ENCODE data around the gene ACSBG1.
A peak's percentile ranks its signal among the peaks of the same experiment; 100 is the strongest.
"Not testable (repeated sequence)": the region's sequence is repeated elsewhere in the genome, so short reads cannot be mapped to it uniquely, and the experiment has no call there.

ACSBG1 gene

GRCh38 chr15:78162038-78162437, 72.3 kb downstream of the ACSBG1 start:
- peak; percentile 55 to 60 for DNase-seq

DNA sequence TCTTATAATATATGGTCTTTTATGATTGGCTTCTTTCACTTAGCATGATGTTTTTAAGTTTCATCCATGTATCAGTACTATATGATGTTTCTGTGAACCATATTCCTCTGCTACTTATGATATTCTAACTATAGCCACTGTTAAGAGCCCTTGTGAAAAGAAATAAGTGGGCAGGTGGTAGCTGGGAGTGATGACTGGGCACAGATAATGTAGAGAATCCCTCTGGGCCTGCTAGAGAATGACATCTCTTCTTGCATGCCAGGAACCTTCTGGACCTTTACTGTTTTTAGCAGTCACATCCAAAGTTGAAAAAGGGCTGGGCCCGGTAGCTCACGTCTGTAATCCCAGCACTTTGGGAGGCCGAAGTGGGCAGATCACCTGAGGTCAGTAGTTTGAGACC, 75.0 kb downstream of the ACSBG1 start:
- no peak for DNase-seq

DNA sequence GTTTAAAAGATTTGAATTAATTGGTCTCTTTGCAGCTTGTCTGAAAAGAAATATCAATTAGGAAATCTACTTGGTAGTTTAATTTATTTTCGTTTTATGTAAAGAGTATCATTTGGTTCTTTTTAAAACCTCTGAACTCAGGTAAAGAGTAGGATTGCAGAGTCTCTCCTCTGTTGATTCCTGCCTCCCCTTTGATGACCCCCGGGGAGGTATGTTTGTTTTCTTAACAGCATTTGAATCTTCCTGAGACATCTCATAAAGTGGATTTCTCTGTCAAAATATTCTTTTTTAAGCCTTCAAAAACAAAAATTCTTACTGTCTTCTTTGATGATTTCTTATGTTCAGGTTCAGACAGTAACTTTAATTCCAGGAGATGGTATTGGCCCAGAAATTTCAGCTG, 77.2 kb downstream of the ACSBG1 start:
- no peak for DNase-seq

DNA sequence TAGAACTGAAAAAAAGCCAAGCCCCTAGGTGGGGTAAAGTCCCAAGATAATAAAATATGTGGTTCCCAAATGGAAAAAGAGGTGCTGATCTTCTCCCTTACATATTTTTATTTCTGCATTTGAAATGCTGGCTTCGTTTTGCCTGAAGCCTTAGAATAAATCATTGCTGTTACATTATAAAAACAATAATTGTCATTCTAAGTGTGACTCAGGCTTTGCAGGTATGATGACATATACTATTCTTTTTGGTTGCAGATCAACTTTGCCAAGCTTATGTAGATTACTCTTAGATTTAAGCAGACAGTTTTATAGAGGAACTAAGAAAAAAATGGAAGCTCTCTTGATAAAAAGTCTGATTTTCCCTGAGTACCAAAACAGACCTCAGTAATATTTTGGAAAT, 77.7 kb downstream of the ACSBG1 start:
- DNase-seq = no peak

DNA sequence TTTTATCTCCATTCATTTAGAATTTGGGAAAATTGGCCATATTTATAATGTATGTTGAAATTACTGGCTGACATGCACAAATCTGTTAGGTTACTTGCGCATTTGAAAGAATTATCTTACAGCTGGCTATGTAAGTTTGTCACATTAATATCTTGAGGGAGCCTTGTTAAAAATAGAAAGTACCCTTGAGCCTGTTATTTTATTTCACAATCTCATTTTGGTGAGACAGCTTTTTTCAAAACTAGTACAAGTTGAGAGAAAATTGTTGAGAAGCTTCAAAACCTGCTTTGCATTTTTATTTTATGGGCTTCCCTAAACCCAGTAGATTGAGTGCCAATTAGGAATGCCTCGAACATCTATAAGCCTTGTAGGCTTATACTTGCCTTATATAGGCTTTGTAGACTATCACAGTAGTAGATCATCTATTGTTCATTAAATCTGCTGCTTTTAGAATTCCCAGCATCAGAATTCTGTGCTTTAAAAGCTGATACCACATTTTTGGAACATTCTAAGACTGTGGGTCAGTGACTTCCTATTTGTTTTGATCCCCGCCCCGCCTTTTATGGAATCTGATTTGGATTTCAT, 78.9 kb downstream of the ACSBG1 start:
- no peak for DNase-seq

GRCh38 chr15:78154955-78155354, 79.4 kb downstream of the ACSBG1 start:
- DNase-seq = no peak

DNA sequence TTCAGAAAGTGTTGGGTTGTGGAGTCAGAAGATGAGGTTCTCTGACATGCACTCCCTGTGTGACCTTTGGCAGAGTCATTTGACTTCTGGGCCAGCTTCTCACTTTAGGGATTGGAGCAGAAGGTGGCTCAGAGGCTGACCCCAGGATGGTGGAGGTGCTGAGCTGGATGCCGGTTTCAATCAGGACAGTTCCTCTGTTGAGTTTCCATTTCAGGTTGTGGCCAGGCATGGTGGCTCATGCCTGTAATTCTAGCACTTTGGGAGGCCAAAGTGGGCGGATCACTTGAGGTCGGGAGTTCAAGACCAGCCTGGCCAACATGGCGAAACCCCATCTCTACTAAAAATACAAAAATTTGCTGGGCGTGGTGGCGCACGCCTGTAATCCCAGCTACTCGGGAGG, 83.3 kb downstream of the ACSBG1 start:
- not testable (repeated sequence) for DNase-seq

DNA sequence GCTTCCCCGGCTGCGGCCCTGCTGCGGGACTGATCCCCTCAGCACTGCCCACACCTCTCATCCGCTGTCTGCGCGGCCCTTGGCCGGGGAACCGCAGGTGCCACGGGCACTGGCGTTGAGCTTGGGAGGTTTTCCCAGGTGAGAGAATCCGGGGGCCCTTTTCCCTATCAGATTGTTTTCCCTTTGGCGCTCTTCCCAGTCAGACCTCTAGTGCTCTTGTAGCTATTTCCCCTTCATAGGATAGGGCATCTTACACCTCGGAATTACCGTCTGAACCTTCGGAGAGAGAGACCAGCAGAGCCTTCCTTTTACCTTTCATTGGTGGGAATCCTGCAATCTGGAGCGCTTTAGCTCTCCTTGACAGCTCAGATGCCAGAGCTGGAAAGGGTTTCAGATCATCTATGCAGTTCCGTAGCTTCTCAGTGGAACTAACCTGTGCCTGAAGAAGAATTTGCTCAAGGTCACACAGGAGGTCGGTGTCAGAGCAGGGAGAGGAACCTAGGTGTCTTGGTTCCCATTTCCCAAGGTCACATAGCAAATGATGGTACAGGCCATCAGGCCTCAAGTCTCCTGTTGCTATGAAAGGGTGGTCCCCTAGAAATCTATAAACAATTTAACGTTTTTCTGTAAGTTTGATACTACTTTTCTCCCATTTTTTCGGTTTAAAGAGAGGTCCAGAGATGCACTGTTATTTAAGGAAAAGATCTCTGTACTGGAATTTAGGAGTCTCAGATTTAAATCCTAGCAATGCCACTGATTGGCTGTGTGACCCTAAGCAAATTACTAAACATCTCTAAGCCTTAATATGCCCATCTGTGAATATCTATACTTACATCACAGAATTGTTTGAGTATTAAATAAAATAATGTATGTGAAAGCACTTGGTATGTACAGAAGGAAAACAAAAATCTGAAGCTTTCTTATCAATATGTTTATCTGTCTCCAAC, 84.3 kb downstream of the ACSBG1 start:
- no peak for DNase-seq

- DNase-seq = peak; percentile 100
These were observed 85.1 kb downstream of the ACSBG1 start, which contains the start of gene IDH3A for GRCh38 chr15:78149068-78149804. IDH3A (plus strand) TSS chr15:78149362; CDS start chr15:78149404, 42 bp downstream.

DNA sequence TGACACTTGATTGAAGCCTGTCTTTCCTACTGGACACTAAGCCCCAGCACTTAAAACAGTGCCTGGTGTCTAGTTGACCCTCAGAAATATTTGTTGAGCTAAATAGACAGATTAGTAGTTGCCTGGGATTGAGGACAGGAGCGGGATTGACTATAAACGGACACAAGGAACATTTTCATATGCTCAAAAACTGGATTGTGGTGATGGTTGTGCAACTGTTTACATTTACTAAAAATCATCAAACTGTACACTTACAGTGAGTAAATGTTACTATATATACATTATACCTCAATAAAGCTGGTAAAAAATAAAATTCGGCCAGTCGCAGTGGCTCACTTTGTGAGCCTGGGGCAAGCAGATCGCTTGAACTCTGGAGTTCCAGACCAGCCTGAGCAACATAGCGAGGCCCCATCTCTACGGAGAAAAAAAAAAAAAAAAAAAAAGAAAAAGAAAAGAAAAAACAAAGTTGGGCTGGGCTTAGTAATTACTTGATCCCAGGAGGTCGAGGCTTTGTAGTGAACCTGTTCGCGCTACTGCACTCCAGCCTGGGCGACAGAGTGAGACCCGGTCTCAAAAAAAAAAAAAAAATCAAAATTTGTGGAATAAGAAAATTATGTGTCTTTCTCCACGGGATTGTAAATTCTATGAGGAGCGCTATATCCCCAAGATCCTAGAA, 85.8 kb downstream of the ACSBG1 start:
- no peak for DNase-seq

DNA sequence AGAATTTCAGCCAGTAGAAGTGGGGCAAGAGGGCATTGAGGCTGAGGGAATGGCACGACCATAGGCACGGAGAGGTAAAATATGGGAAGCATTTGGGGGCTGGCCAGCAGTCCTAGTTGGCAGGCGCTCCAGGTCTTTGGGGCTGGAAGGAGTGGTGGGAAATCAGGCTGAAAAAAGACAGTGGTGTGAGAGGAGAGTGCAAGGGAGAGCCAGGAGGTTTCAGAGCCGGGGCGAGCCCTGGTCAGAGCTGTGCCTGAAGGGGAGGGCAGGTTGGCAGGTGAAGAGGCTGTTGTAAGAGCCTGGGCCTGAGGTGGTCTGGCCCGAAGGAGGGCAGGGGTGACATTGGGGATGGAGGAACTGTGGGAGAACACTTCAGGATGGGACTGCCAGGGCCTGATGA, 86.8 kb downstream of the ACSBG1 start:
- DNase-seq = no peak

DNA sequence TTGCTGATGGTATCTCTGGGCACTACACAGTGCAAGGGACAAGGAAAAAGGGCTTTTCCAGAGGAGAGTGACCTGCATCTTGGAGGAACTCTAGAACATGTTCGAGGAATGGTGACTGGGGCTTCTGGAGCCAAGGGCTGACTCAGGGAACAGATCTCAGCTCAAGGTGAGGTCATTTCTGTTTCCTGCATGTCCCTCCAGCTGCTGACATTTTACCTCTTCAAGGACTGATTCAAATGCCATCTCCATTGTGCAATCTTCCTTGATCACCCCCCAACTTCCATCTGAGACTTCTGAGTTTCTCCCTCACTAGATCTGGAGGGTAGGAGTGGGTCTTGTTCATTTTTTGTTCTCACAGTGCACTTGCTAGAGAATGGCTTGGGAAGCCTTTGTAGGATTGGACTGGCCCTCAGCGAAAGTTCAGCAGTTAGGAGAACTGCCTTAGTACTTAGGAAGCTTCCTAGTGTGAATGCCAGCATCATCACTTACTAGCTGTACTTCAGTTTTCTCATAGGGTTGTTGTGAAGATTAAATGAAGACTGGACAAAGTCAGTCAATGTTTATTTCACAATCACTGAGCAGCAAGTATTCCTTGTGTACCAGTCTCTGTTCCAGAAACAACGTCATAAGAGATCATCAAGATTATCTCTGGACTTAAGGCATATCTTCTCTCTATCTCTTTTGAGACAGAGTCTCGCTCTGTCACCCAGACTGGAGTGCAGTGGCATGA, 87.8 kb downstream of the ACSBG1 start:
- no peak for DNase-seq

DNA sequence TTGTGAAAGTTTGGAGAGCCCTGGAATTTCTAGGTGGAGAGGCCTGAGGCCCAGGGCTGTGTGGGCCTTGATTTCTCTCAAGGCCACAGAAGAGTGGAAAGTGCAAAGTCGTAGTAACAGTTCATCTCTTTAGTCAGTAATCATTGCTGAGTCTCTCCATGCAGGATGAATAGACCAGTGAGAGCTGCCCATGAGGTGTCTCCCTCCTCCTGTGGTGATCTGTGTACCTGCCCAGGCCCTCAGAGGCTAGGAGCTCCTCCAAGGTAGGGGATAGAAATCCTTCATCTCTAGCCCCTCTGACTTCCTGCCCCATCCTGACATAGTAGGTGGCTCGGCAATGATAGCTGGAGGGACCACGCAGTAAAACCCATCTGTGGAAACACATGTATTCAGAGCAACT, 92.0 kb downstream of the ACSBG1 start:
- DNase-seq = no peak

GRCh38 chr15:78140292-78140691, 94.1 kb downstream of the ACSBG1 start:
- DNase-seq = no peak

GRCh38 chr15:78139578-78139977, 94.8 kb downstream of the ACSBG1 start:
- no peak for DNase-seq

DNA sequence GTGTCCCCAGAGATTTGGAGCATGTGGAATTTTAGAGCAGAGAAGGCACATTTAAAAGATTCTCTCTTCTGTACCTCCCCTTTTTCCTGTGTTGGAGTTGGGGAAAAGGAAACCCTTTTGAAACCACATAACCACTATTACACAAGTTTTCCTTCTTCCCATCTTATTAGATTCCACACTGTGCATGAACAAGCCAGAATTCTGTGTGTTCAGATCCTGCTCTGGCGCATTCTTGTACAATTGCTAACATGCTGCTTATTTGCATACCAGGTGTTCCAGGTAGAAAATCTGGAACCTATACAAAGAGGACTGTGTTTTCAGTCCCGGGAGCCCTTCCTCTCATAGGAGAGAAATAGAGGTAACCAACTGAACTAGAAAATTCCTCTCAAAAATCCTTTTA, 100.6 kb downstream of the ACSBG1 start:
- no peak for DNase-seq

DNA sequence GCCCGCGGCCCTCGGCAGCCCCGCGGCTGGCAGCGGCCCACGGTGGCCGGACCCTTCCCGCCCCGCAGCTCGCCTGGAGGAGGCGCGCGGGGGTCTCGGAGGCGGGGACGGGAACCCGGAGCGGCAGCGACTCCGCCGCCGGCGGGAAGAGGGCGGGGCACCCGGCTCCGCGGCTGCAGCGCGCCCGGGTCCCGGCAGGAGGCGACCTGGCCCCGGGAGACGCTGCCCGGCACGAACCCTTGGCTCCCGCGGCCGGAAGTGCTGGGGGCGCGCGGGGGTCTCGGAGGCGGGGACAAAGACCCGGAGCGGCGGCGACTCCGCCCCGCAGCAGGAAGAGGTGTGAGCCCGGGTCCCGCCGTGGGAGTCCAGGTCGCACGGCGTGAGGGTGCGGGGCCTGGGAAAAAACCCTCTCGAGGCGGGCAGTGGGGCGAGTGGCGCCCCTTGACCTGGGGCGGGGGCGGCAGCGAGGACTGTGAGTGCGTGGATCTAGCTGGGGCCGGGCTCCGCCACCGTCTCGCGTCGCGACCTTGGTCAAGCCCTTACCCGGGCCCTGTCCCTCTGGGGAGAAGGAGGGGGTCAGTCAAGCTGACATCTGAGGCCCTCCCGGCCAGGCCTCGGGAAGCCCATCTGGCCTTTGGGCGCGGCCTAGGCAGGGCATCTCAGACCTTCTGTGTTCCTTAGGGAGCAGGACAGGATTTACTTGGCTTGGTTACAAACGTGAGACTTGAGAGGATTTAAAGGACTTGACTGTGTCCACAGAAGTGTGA, 102.9 kb downstream of the ACSBG1 start, which contains the start of gene CIB2:
Gene CIB2, minus strand, starts transcription at position 151 of the 767 bp plus-strand sequence. CDS start 230 bp downstream, outside the sequence.
- peak; percentile 79 to 86 for DNase-seq

GRCh38 chr15:78130466-78131294, 103.7 kb downstream of the ACSBG1 start:
- no peak for DNase-seq

- no peak for DNase-seq
These were observed 104.5 kb downstream of the ACSBG1 start for GRCh38 chr15:78129751-78130287.

All from activated T-cell treated with anti-CD3 and anti-CD28 coated beads, Interleukin-2, amount 50 U/mL, for 48 hours (primary cell).